A549 (cell line): Measurements from ENCODE around the gene NDEL1. TPM values are rescaled to one million over a fixed set of nuclear protein-coding genes. Genes with fewer than 3 reads are reported as not detected.

Experiments
- ATAC-seq, 2 experiments: fragments of 200-7000 bp in 1 of 2; fragments of >200 bp in 1 of 2; cut with Nextera tagmentation in 1 of 2; cut with Tn5 transposase in 1 of 2; 3 replicates each; pipeline versions ENCODE4 v1.8.0 to v1.9.1; 2018 to 2020; ENCODE audit warnings: mild to moderate bottlenecking in 1 of 2, moderate library complexity in 1 of 2
- CTCF ChIA-PET: fragments of 300-600 bp; sonication (Branson Sonifier 250); formaldehyde crosslinking; extraction: SDS; loops from one replicate; lab custom pipeline; 2021; ENCODE audit warnings: antibody characterized with exemption, inconsistent platforms; lab: Yijun Ruan, JAX
- POLR2A ChIA-PET: fragments of 350-600 bp; formaldehyde crosslinking; extraction: SDS; loops from one replicate; lab custom pipeline; 2021; ENCODE audit warnings: antibody characterized with exemption, inconsistent platforms; lab: Yijun Ruan, JAX
- DNase-seq, 2 experiments: peaks; one replicate each; pipeline versions ENCODE4 v3.0.0 to v3.0.0-alpha.2; 2011 to 2016; ENCODE audit warnings: low read depth in 1 of 2, low spot score in 1 of 2
- FAIRE-seq: peaks from 2 replicates; lab custom pipeline; 2011; peaks lifted over from hg19 to GRCh38; lab: Jason Lieb, UNC
- H3K27ac ChIP-seq, 2 experiments: fragments of >200 bp; sonication (Bioruptor Twin); formaldehyde crosslinking; 3 replicates each; pipeline ENCODE4 v1.5.1; 2016 to 2017
- H3K4me1 ChIP-seq: fragments of >200 bp; sonication (Bioruptor Twin); formaldehyde crosslinking; 3 replicates; pipeline ENCODE4 v1.6.1; 2016
- H3K4me2 ChIP-seq: fragments of >200 bp; sonication (Bioruptor Twin); formaldehyde crosslinking; 3 replicates; pipeline ENCODE4 v1.6.1; 2016
- H3K4me3 ChIP-seq: fragments of >200 bp; sonication (Bioruptor Twin); formaldehyde crosslinking; 3 replicates; pipeline ENCODE4 v1.5.1; 2016
- H3K9me3 ChIP-seq: fragments of >200 bp; sonication (Bioruptor Twin); formaldehyde crosslinking; 3 replicates; pipeline ENCODE4 v1.6.1; 2016
- BHLHE40 ChIP-seq: IDR thresholded peaks from 2 replicates; pipeline ENCODE4 v1.6.1; 2012; ENCODE audit warnings: low read depth, low read length, inconsistent platforms
- CBX2 ChIP-seq: fragments of 200-600 bp; sonication (generic); IDR thresholded peaks from 2 replicates; pipeline ENCODE4 v1.6.1; 2016; ENCODE audit warnings: low read depth, mild to moderate bottlenecking, borderline replicate concordance
- CHD4 ChIP-seq: fragments of 200-600 bp; sonication (generic); IDR thresholded peaks from 2 replicates; pipeline ENCODE4 v1.6.1; 2016; ENCODE audit warnings: antibody characterized with exemption, mild to moderate bottlenecking, borderline replicate concordance
- EHF ChIP-seq: fragments of 250-450 bp; sonication (Bioruptor Pico); IDR thresholded peaks from 2 replicates; pipeline ENCODE4 v1.5.0; 2020; ENCODE audit warnings: mild to moderate bottlenecking
- EHMT2 ChIP-seq: fragments of 200-600 bp; sonication (generic); IDR thresholded peaks from 2 replicates; pipeline ENCODE4 v1.6.1; 2016; ENCODE audit warnings: antibody characterized with exemption, low read depth, mild to moderate bottlenecking, moderate library complexity
- ESRRA ChIP-seq: fragments of 150-350 bp; IDR thresholded peaks from 2 replicates; pipeline ENCODE4 v1.6.1; 2014; ENCODE audit warnings: mild to moderate bottlenecking, low read length, borderline replicate concordance
- FOSB ChIP-seq: fragments of 250-450 bp; sonication (Bioruptor Pico); IDR thresholded peaks from 2 replicates; pipeline ENCODE4 v1.5.0; 2020; ENCODE audit warnings: mild to moderate bottlenecking, moderate library complexity
- GATA3 ChIP-seq: IDR thresholded peaks from 2 replicates; pipeline ENCODE4 v1.6.1; 2012; ENCODE audit warnings: borderline replicate concordance
- HEYL ChIP-seq: fragments of 250-450 bp; sonication (Bioruptor Pico); IDR thresholded peaks from 2 replicates; pipeline ENCODE4 v1.8.0; 2021; ENCODE audit warnings: mild to moderate bottlenecking, moderate library complexity
- HOXA7 ChIP-seq: fragments of 250-450 bp; sonication (Bioruptor Pico); IDR thresholded peaks from 2 replicates; pipeline ENCODE4 v1.5.0; 2020; ENCODE audit warnings: mild to moderate bottlenecking, moderate library complexity
- HOXB13 ChIP-seq: fragments of 250-450 bp; sonication (Bioruptor Pico); IDR thresholded peaks from 2 replicates; pipeline ENCODE4 v1.5.0; 2020; ENCODE audit warnings: low read depth, mild to moderate bottlenecking, moderate library complexity
- JUNB ChIP-seq: fragments of >200 bp; sonication (Bioruptor Twin); formaldehyde crosslinking; IDR thresholded peaks from 2 replicates; pipeline ENCODE4 v1.6.1; 2016
- MAFK ChIP-seq: fragments of 450-650 bp; IDR thresholded peaks from 2 replicates; pipeline ENCODE4 v1.6.1; 2014; ENCODE audit not compliant: partially characterized antibody
- MAZ ChIP-seq: fragments of 150-350 bp; IDR thresholded peaks from 2 replicates; pipeline ENCODE4 v1.6.1; 2014; ENCODE audit warnings: antibody characterized with exemption, low read depth, low read length, borderline replicate concordance
- MYC ChIP-seq: IDR thresholded peaks from 2 replicates; pipeline ENCODE4 v1.6.1; 2012; ENCODE audit warnings: mild to moderate bottlenecking, inconsistent platforms, low read length, improper control_type of control experiment, borderline replicate concordance
- NFE2L2 ChIP-seq: fragments of 150-350 bp; conservative IDR thresholded peaks from 2 replicates; pipeline ENCODE4 v1.6.1; 2014; ENCODE audit warnings: low read length
- NPAS2 ChIP-seq: fragments of 250-450 bp; sonication (Bioruptor Pico); IDR thresholded peaks from 2 replicates; pipeline ENCODE4 v1.8.0; 2022; ENCODE audit warnings: mild to moderate bottlenecking, moderate library complexity, borderline replicate concordance
- POLR2A ChIP-seq: IDR thresholded peaks from 2 replicates; pipeline ENCODE4 v1.6.1; 2012; ENCODE audit warnings: mild to moderate bottlenecking, low read length
- TP53 ChIP-seq: fragments of 250-450 bp; sonication (Bioruptor Pico); IDR thresholded peaks from 2 replicates; pipeline ENCODE4 v1.5.0; 2021; ENCODE audit warnings: mild to moderate bottlenecking, moderate library complexity
- ZFP36 ChIP-seq: fragments of 450-650 bp; IDR thresholded peaks from 2 replicates; pipeline ENCODE4 v1.6.1; 2014; ENCODE audit warnings: borderline replicate concordance; ENCODE audit not compliant: partially characterized antibody
- ZNF302 ChIP-seq: fragments of 250-450 bp; sonication (Bioruptor Pico); IDR thresholded peaks from 2 replicates; pipeline ENCODE4 v1.9.0; 2021; ENCODE audit warnings: inconsistent platforms, mild to moderate bottlenecking, moderate library complexity
- WGBS: methylation state at CpG from one replicate; pipeline ENCODE4 v1.1.6; 2017; ENCODE audit errors: missing lambda C conversion rate; 5-methylcytosine and 5-hydroxymethylcytosine counted together
- polyA plus RNA-seq, 4 experiments: library from polyadenylated mRNA; depleted of rRNA in 3 of 4; stranded (reverse); fragments of >200 nt; fragmentation: RNase III in 1 of 4; extraction: RNeasy Plus Mini Kit Qiagen cat#74134 plus additional on column Dnase treatment in 1 of 4; gene quantifications; 2 replicates in 3 of 4; 3 replicates in 1 of 4; pipeline ENCODE4 v1.2.3, GENCODE V29; 2011 to 2017
- TF ChIP-seq, protein P1 (sequence below): fragments of >200 bp; sonication (Bioruptor Twin); formaldehyde crosslinking; IDR thresholded peaks from 2 replicates; pipeline ENCODE4 v1.6.1; 2016
- TF ChIP-seq, protein P2 (sequence below): fragments of 450-650 bp; IDR thresholded peaks from 2 replicates; pipeline ENCODE4 v1.6.1; 2014; ENCODE audit warnings: antibody characterized with exemption
- TF ChIP-seq, protein P3 (sequence below): fragments of 250-450 bp; sonication (Bioruptor Pico); IDR thresholded peaks from 2 replicates; pipeline ENCODE4 v1.5.0; 2020; ENCODE audit warnings: low read depth, mild to moderate bottlenecking, moderate library complexity
- TF ChIP-seq, protein P4 (sequence below): fragments of 150-350 bp; IDR thresholded peaks from 2 replicates; pipeline ENCODE4 v1.6.1; 2014; ENCODE audit warnings: low read depth, mild to moderate bottlenecking, low read length

NDEL1 gene
- polyA plus RNA-seq, 2 of the 4 experiments (the other 2 are of a cell fraction), result 53.3 to 91.0 TPM

DNA sequence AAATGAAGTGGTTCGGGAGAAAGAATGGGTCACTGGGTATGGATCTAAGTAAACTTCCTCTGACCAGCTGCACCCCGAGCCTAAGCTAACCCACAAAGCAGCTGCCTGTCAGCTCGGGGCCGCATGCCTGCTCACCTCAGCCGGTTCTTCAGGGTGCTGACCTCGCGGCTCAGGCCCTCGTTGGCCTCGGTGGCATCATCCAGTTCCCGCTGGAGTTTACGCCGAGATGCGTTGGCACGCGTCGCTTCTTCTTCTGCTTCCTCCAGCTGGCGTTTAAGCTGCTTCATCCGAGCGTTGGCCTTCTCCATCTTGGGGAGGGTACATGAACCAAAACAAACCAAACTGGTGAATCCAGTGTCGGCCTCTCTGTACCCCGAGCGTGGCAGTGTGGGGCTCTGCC, 41.1 kb downstream of the NDEL1 start:
- DNase-seq, result no peak
- FAIRE-seq, result no peak
- WGBS, result 96% methylated on average over 22 of the region's 22 CpGs
- no peak overlapping the region for H3K4me2 ChIP-seq
- H3K27ac ChIP-seq, result no peak overlapping the region
- ChIA-PET POLR2A (interaction anchor here (0.9 kb wide), 1 partner anchor 154 kb away, joined by 4 read pairs; the partner anchor contains the start of gene MYH10), CTCF (interaction anchor here (0.6 to 2.5 kb wide), 6 partner anchors 12 to 269 kb away, joined by 3 to 7 read pairs (median 3); no protein-coding TSS in a partner anchor)
- no peak overlapping the region for H3K4me3 ChIP-seq
- H3K9me3 ChIP-seq, result no peaks in the 10 kb centered on the region
- no peak for TF ChIP-seq NFE2L2
- no peak for TF ChIP-seq HOXB13 (CRISPR knock-in tag)
- TF ChIP-seq JUNB, result no peak
- TF ChIP-seq HEYL (CRISPR knock-in tag), result no peak
- TF ChIP-seq, protein P1, sequence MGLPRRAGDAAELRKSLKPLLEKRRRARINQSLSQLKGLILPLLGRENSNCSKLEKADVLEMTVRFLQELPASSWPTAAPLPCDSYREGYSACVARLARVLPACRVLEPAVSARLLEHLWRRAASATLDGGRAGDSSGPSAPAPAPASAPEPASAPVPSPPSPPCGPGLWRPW, result no peak
- TF ChIP-seq ZNF302, result no peak
- no peak for TF ChIP-seq ESRRA
- TF ChIP-seq NPAS2 (CRISPR knock-in tag), result no peak
- no peak for ATAC-seq
- H3K4me1 ChIP-seq, result no peaks in the 10 kb centered on the region

DNA sequence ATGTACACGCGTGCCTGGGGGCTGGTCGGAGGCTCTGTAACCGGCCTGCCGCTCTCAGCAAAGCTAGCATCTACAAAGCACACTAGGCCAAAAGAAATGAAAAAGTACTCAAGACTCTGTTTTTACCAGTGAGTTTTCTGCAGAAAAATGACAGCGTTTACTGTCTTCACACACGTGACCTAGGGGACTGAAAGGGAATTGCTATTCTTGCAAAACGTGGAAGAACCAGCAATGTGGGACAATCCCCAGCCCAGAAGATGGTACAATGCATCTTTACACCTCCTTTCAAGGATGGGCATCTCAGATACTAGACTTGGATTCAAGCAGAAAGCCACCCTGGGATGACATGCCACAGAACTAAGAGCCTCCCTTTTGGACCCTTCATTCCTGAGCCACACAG, 41.5 kb downstream of the NDEL1 start:
- ChIA-PET POLR2A (no interaction called here), CTCF (interaction anchor here (1.2 to 2.5 kb wide), 2 partner anchors 13 to 18 kb away, joined by 3 to 7 read pairs; no protein-coding TSS in a partner anchor)
- FAIRE-seq (no peak), ATAC-seq (no peak), DNase-seq (no peak)
- TF ChIP-seq JUNB (no peak), MAFK (no peak), MAZ (no peak), HOXA7 (CRISPR knock-in tag) (no peak), CHD4 (no peak), GATA3 (no peak), ZFP36 (no peak), MYC (no peak), POLR2A (no peak), BHLHE40 (no peak), TP53 (CRISPR knock-in tag) (no peak), EHMT2 (no peak), CBX2 (no peak), EHF (CRISPR knock-in tag) (no peak), FOSB (no peak)
- TF ChIP-seq, protein P2, sequence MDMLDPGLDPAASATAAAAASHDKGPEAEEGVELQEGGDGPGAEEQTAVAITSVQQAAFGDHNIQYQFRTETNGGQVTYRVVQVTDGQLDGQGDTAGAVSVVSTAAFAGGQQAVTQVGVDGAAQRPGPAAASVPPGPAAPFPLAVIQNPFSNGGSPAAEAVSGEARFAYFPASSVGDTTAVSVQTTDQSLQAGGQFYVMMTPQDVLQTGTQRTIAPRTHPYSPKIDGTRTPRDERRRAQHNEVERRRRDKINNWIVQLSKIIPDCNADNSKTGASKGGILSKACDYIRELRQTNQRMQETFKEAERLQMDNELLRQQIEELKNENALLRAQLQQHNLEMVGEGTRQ, result no peak
- TF ChIP-seq, protein P1, result no peak
- TF ChIP-seq, protein P3, sequence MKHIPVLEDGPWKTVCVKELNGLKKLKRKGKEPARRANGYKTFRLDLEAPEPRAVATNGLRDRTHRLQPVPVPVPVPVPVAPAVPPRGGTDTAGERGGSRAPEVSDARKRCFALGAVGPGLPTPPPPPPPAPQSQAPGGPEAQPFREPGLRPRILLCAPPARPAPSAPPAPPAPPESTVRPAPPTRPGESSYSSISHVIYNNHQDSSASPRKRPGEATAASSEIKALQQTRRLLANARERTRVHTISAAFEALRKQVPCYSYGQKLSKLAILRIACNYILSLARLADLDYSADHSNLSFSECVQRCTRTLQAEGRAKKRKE (CRISPR knock-in tag), result no peak
- TF ChIP-seq, protein P4, sequence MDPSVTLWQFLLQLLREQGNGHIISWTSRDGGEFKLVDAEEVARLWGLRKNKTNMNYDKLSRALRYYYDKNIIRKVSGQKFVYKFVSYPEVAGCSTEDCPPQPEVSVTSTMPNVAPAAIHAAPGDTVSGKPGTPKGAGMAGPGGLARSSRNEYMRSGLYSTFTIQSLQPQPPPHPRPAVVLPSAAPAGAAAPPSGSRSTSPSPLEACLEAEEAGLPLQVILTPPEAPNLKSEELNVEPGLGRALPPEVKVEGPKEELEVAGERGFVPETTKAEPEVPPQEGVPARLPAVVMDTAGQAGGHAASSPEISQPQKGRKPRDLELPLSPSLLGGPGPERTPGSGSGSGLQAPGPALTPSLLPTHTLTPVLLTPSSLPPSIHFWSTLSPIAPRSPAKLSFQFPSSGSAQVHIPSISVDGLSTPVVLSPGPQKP, result no peak
- H3K27ac ChIP-seq, result no peak overlapping the region
- no peak overlapping the region for H3K4me2 ChIP-seq
- H3K9me3 ChIP-seq, result no peaks in the 10 kb centered on the region
- H3K4me1 ChIP-seq, result no peaks in the 10 kb centered on the region
- 88% methylated on average over 8 of the region's 8 CpGs for WGBS
- H3K4me3 ChIP-seq, result no peak overlapping the region
